ENCODE data around the gene ERGIC3. TPM values are rescaled to one million over a fixed set of nuclear protein-coding genes. Genes with fewer than 3 reads are reported as not detected.

The ERGIC3 gene
- total and polyA plus RNA-seq, 2 donors (not counting 3 experiments of a cell fraction or from before 2014, with no cell fraction given), result 203 to 419 TPM

DNA sequence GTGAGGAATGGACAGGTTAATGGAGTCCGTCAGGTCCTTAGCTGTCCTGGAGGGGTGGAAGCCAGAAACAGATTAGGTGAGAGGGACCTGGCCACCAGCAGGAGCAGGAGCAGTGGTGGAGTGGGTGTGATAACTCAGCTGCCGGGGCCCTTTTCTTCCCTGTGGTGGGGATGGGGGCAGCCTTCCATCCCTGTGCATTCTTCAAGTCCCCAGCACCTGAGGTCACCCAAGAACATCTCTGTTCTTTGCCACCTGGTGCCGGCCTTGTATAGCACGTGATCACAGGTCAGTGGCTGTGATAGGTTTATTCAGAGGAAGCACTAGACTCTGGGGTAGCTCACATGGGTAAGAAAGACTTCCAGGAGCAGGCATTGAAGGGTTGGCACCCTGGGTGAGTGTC is 16.6 kb downstream of the ERGIC3 start:
- Histone ChIP-seq H3K36me3 (ENCODE audit: control insufficient read depth in 2 of 2, extremely low read depth in 1 of 2, insufficient read depth in 2 of 2, low read length in 2 of 2) (peaks cover 0 to 31% of the 10 kb centered on the region in 2 experiments), H3K79me2 (ENCODE audit: control insufficient read depth, insufficient read depth, low read length) (no peaks in the 10 kb centered on the region), H3K27me3 (ENCODE audit: control insufficient read depth in 2 of 2, insufficient read depth in 2 of 2, low read length in 2 of 2) (no peaks in the 10 kb centered on the region), H3K27ac (ENCODE audit: insufficient read depth, low read depth, low read length) (no peak overlapping the region), H3K4me1 (ENCODE audit: control insufficient read depth, extremely low read depth, insufficient read depth, low read length) (no peaks in the 10 kb centered on the region), H3K4me2 (ENCODE audit: insufficient read depth, low read length) (no peak overlapping the region), H3K9ac (replicated peaks; ENCODE audit: extremely low read depth, insufficient read depth, low read length) (no peak overlapping the region), H3K9me1 (replicated peaks; ENCODE audit: control insufficient read depth, extremely low read depth, insufficient read depth, low read length) (no peaks in the 10 kb centered on the region), H2AFZ (ENCODE audit: low read depth, low read length) (no peak overlapping the region), H3K4me3 (replicated peaks in 1 of 3; ENCODE audit: insufficient read depth in 1 of 3, low read depth in 1 of 3, low read length in 3 of 3) (no peak overlapping the region), H4K20me1 (replicated peaks; ENCODE audit: control insufficient read depth, extremely low read depth, insufficient read depth, low read length) (no peaks in the 10 kb centered on the region), H3K9me3 (replicated peaks; ENCODE audit: control insufficient read depth, insufficient read depth, low read length) (no peaks in the 10 kb centered on the region)
- DNase-seq (ENCODE audit: low read depth, low spot score), result no peak
- FAIRE-seq, result no peak
- ChIA-PET CTCF (interaction anchor here (1.7 kb wide), 1 partner anchor 16 kb away, joined by 3 read pairs; no protein-coding TSS in a partner anchor), POLR2A (interaction anchor here (0.6 kb wide), 1 partner anchor 118 kb away, joined by 12 read pairs; no protein-coding TSS in a partner anchor)
- intact Hi-C loops (cut with micrococcal nuclease), result no loop called here
- no peak for TF ChIP-seq FOS (IDR thresholded peaks at IDR 0.05; ENCODE audit: borderline replicate concordance, insufficient read depth, low read length)
- no peak for TF ChIP-seq POLR2AphosphoS5 (IDR thresholded peaks at IDR 0.05; ENCODE audit: insufficient read depth, low read depth, low read length)
- BruUV-seq (replicated peaks), result no TSS peak
- dilution Hi-C loops (cut with MboI; ENCODE audit: extremely low pct_ligation_motif_present, low sequenced_read_pairs), result no loop called here

GRCh38 chr20:35559042-35559693 is 17.3 kb downstream of the ERGIC3 start:
- H3K4me1 ChIP-seq (ENCODE audit: control insufficient read depth, extremely low read depth, insufficient read depth, low read length), result no peaks in the 10 kb centered on the region
- FAIRE-seq, result no peak
- H2AFZ ChIP-seq (ENCODE audit: low read depth, low read length), result no peak overlapping the region
- H3K27me3 ChIP-seq (ENCODE audit: control insufficient read depth in 2 of 2, insufficient read depth in 2 of 2, low read length in 2 of 2), result no peaks in the 10 kb centered on the region
- H3K27ac ChIP-seq (ENCODE audit: insufficient read depth, low read depth, low read length), result no peak overlapping the region
- H3K79me2 ChIP-seq (ENCODE audit: control insufficient read depth, insufficient read depth, low read length), result no peaks in the 10 kb centered on the region
- CTCF ChIA-PET, result interaction anchor here (0.6 to 1.7 kb wide), 2 partner anchors 15 to 1122 kb away, joined by 3 read pairs; no protein-coding TSS in a partner anchor
- TF ChIP-seq EZH2 (IDR thresholded peaks at IDR 0.05; ENCODE audit: borderline replicate concordance, low read depth, low read length, severe bottlenecking) (no peak), JUN (IDR thresholded peaks at IDR 0.05; ENCODE audit: borderline replicate concordance, insufficient read depth, insufficient read length, low read depth) (no peak), GATA2 (IDR thresholded peaks at IDR 0.05; ENCODE audit: insufficient read depth, insufficient read length, low read depth, low read length) (no peak), POLR2AphosphoS5 (IDR thresholded peaks at IDR 0.05; ENCODE audit: insufficient read depth, low read depth, low read length) (no peak), MYC (IDR thresholded peaks at IDR 0.05; ENCODE audit: low read depth, low read length) (no peak), MAX (IDR thresholded peaks at IDR 0.05; ENCODE audit: insufficient read depth, insufficient read length) (no peak)
- H4K20me1 ChIP-seq (replicated peaks; ENCODE audit: control insufficient read depth, extremely low read depth, insufficient read depth, low read length), result no peaks in the 10 kb centered on the region
- POLR2A ChIA-PET, result no interaction called here
- peaks cover 0 to 29% of the 10 kb centered on the region in 2 experiments for H3K36me3 ChIP-seq (ENCODE audit: control insufficient read depth in 2 of 2, extremely low read depth in 1 of 2, insufficient read depth in 2 of 2, low read length in 2 of 2)
- no peak overlapping the region for H3K4me2 ChIP-seq (ENCODE audit: insufficient read depth, low read length)
- BruUV-seq (replicated peaks), result no TSS peak
- no peak overlapping the region for H3K9ac ChIP-seq (replicated peaks; ENCODE audit: extremely low read depth, insufficient read depth, low read length)
- intact Hi-C loops (cut with micrococcal nuclease), result no loop called here
- no peak for DNase-seq (ENCODE audit: low read depth, low spot score)
- no peaks in the 10 kb centered on the region for H3K9me1 ChIP-seq (replicated peaks; ENCODE audit: control insufficient read depth, extremely low read depth, insufficient read depth, low read length)
- no peaks in the 10 kb centered on the region for H3K9me3 ChIP-seq (replicated peaks; ENCODE audit: control insufficient read depth, insufficient read depth, low read length)
- dilution Hi-C loops (cut with MboI; ENCODE audit: extremely low pct_ligation_motif_present, low sequenced_read_pairs), result no loop called here
- H3K4me3 ChIP-seq (replicated peaks in 1 of 3; ENCODE audit: insufficient read depth in 1 of 3, low read depth in 1 of 3, low read length in 3 of 3), result no peak overlapping the region
